ENCODE results near the gene RECK. TPM values are rescaled to one million over a fixed set of nuclear protein-coding genes. Genes with fewer than 3 reads are reported as not detected.
"Not testable (repeated sequence)": the region's sequence is repeated elsewhere in the genome, so short reads cannot be mapped to it uniquely, and the experiment has no call there.

The RECK gene
- total RNA-seq, 2 experiments from 2014 or later, result 9.3 to 9.8 TPM

GRCh38 chr9:36082931-36083330 lies 46.2 kb downstream of the RECK start:
- CTCF ChIA-PET, result no interaction called here
- Mint-ChIP-seq H3K27ac (no peak overlapping the region), H3K4me1 (ENCODE audit: low read depth) (no peaks in the 10 kb centered on the region), H3K9me3 (no peaks in the 10 kb centered on the region), H3K27me3 (no peaks in the 10 kb centered on the region), H3K4me3 (no peak overlapping the region), H3K36me3 (ENCODE audit: low read depth) (peaks cover 65% of the 10 kb centered on the region)
- Histone ChIP-seq H3K36me3 (ENCODE audit: insufficient read depth, low read length) (peaks cover 11% of the 10 kb centered on the region), H3K4me1 (ENCODE audit: insufficient read depth, low read length) (no peaks in the 10 kb centered on the region), H3K27ac (ENCODE audit: low read depth in 1 of 2, low read length in 2 of 2) (no peak overlapping the region), H3K27me3 (ENCODE audit: control insufficient read depth in 1 of 2, insufficient read depth in 2 of 2, low read length in 2 of 2) (no peaks in the 10 kb centered on the region), H3K4me3 (ENCODE audit: low read length) (no peak overlapping the region), H3K9me3 (ENCODE audit: control insufficient read depth in 1 of 2, insufficient read depth in 1 of 2, low read length in 2 of 2) (no peaks in the 10 kb centered on the region)
- intact Hi-C loops (cut with DNase I, micrococcal nuclease), result no loop called here
- POLR2A ChIA-PET, result no interaction called here
- DNase-seq, result no peak
- TF ChIP-seq, protein P1, sequence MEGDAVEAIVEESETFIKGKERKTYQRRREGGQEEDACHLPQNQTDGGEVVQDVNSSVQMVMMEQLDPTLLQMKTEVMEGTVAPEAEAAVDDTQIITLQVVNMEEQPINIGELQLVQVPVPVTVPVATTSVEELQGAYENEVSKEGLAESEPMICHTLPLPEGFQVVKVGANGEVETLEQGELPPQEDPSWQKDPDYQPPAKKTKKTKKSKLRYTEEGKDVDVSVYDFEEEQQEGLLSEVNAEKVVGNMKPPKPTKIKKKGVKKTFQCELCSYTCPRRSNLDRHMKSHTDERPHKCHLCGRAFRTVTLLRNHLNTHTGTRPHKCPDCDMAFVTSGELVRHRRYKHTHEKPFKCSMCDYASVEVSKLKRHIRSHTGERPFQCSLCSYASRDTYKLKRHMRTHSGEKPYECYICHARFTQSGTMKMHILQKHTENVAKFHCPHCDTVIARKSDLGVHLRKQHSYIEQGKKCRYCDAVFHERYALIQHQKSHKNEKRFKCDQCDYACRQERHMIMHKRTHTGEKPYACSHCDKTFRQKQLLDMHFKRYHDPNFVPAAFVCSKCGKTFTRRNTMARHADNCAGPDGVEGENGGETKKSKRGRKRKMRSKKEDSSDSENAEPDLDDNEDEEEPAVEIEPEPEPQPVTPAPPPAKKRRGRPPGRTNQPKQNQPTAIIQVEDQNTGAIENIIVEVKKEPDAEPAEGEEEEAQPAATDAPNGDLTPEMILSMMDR (IDR thresholded peaks at IDR 0.05), result no peak
- ATAC-seq (ENCODE audit: poor library complexity), result no peak

GRCh38 chr9:36086442-36086841 lies 49.7 kb downstream of the RECK start:
- H3K36me3 ChIP-seq (ENCODE audit: insufficient read depth, low read length), result peaks cover 11% of the 10 kb centered on the region
- no peaks in the 10 kb centered on the region for H3K27me3 Mint-ChIP-seq
- peaks cover 55% of the 10 kb centered on the region for H3K36me3 Mint-ChIP-seq (ENCODE audit: low read depth)
- no peaks in the 10 kb centered on the region for H3K4me1 ChIP-seq (ENCODE audit: insufficient read depth, low read length)
- no peak overlapping the region for H3K27ac Mint-ChIP-seq
- H3K27ac ChIP-seq (ENCODE audit: low read depth in 1 of 2, low read length in 2 of 2), result no peak overlapping the region
- DNase-seq (no peak), ATAC-seq (ENCODE audit: poor library complexity) (no peak)
- no peaks in the 10 kb centered on the region for H3K27me3 ChIP-seq (ENCODE audit: control insufficient read depth in 1 of 2, insufficient read depth in 2 of 2, low read length in 2 of 2)
- H3K4me3 Mint-ChIP-seq, result no peak overlapping the region
- TF ChIP-seq, protein P1 (IDR thresholded peaks at IDR 0.05), result no peak
- CTCF ChIA-PET, result interaction anchor here (1.3 kb wide), 1 partner anchor 14 kb away, joined by 4 read pairs; no protein-coding TSS in a partner anchor
- POLR2A ChIA-PET, result no interaction called here
- H3K9me3 Mint-ChIP-seq, result no peaks in the 10 kb centered on the region
- no peaks in the 10 kb centered on the region for H3K9me3 ChIP-seq (ENCODE audit: control insufficient read depth in 1 of 2, insufficient read depth in 1 of 2, low read length in 2 of 2)
- H3K4me1 Mint-ChIP-seq (ENCODE audit: low read depth), result no peaks in the 10 kb centered on the region
- H3K4me3 ChIP-seq (ENCODE audit: low read length), result no peak overlapping the region
- intact Hi-C loops (cut with DNase I, micrococcal nuclease), result loop anchor here in 1 of 2 experiments (5.0 kb wide), 1 partner anchor 49 kb away; the partner anchor contains the start of gene RECK

- H3K36me3 Mint-ChIP-seq (ENCODE audit: low read depth), result peaks cover 54% of the 10 kb centered on the region
- peaks cover 11% of the 10 kb centered on the region for H3K36me3 ChIP-seq (ENCODE audit: insufficient read depth, low read length)
- H3K4me1 ChIP-seq (ENCODE audit: insufficient read depth, low read length); DNase-seq; H3K27ac Mint-ChIP-seq; POLR2A ChIA-PET; H3K4me3 ChIP-seq (ENCODE audit: low read length); H3K4me1 Mint-ChIP-seq (ENCODE audit: low read depth); H3K27me3 ChIP-seq (ENCODE audit: control insufficient read depth in 1 of 2, insufficient read depth in 2 of 2, low read length in 2 of 2); CTCF ChIA-PET; H3K27ac ChIP-seq (ENCODE audit: low read depth in 1 of 2, low read length in 2 of 2); H3K9me3 Mint-ChIP-seq; H3K4me3 Mint-ChIP-seq; H3K27me3 Mint-ChIP-seq; ATAC-seq (ENCODE audit: poor library complexity); H3K9me3 ChIP-seq (ENCODE audit: control insufficient read depth in 1 of 2, insufficient read depth in 1 of 2, low read length in 2 of 2): not testable (repeated sequence)
- intact Hi-C loops (cut with DNase I, micrococcal nuclease), result loop anchor here in 1 of 2 experiments (5.0 kb wide), 1 partner anchor 50 kb away; the partner anchor contains the start of gene RECK
Measured at GRCh38 chr9:36087054-36087453, 50.3 kb downstream of the RECK start.

GRCh38 chr9:36088020-36088419 lies 51.3 kb downstream of the RECK start:
- Histone ChIP-seq H3K36me3 (ENCODE audit: insufficient read depth, low read length) (peaks cover 11% of the 10 kb centered on the region), H3K9me3 (ENCODE audit: control insufficient read depth in 1 of 2, insufficient read depth in 1 of 2, low read length in 2 of 2) (no peaks in the 10 kb centered on the region), H3K27ac (ENCODE audit: low read depth in 1 of 2, low read length in 2 of 2) (no peak overlapping the region), H3K4me1 (ENCODE audit: insufficient read depth, low read length) (peaks cover 8% of the 10 kb centered on the region), H3K27me3 (ENCODE audit: control insufficient read depth in 1 of 2, insufficient read depth in 2 of 2, low read length in 2 of 2) (no peaks in the 10 kb centered on the region), H3K4me3 (ENCODE audit: low read length) (no peak overlapping the region)
- ATAC-seq (ENCODE audit: poor library complexity) (no peak), DNase-seq (no peak)
- Mint-ChIP-seq H3K27me3 (no peaks in the 10 kb centered on the region), H3K4me3 (no peak overlapping the region), H3K4me1 (ENCODE audit: low read depth) (peaks cover 12% of the 10 kb centered on the region), H3K9me3 (no peaks in the 10 kb centered on the region), H3K36me3 (ENCODE audit: low read depth) (peaks cover 45% of the 10 kb centered on the region), H3K27ac (no peak overlapping the region)
- TF ChIP-seq, protein P1 (IDR thresholded peaks at IDR 0.05), result no peak
- intact Hi-C loops (cut with DNase I, micrococcal nuclease), result loop anchor here in 1 of 2 experiments (5.0 kb wide), 1 partner anchor 51 kb away; the partner anchor contains the start of gene RECK
- POLR2A ChIA-PET, result no interaction called here
- CTCF ChIA-PET, result no interaction called here
